PFSK-1 (cell line): ENCODE data around the gene WAC.

Experiments
- FOXP2 ChIP-seq: optimal IDR thresholded peaks from 2 replicates; pipeline ENCODE3; 2011; ENCODE audit warnings: borderline replicate concordance, control low read depth, inconsistent platforms; ENCODE audit not compliant: insufficient read depth; ENCODE audit errors: extremely low read length, extremely low read depth
- POLR2AphosphoS5 ChIP-seq: IDR thresholded peaks from 2 replicates; pipeline ENCODE4 v1.6.1; 2012; ENCODE audit warnings: low read depth, mild to moderate bottlenecking, control low read depth, low read length, moderate library complexity

DNA sequence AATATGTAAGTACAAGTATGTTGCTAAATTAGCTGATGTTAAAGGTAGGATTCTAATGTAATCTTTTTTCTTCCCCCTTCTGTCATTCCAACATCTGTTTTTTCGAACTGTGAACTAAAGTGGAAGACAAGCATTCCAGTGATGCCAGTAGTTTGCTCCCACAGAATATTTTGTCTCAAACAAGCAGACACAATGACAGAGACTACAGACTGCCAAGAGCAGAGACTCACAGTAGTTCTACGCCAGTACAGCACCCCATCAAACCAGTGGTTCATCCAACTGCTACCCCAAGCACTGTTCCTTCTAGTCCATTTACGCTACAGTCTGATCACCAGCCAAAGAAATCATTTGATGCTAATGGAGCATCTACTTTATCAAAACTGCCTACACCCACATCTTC lies 62.7 kb downstream of the WAC start:
- TF ChIP-seq FOXP2 (no peak), POLR2AphosphoS5 (no peak)
